Activated T-helper 1 cell treated with anti-CD3 and anti-CD28 coated beads, Interleukin-12 subunit alpha, Interleukin-12 subunit beta, Interleukin-2, Interleukin-4 antibody, amounts not matched to agents 30 ng/mL and 10 ng/mL and 1 ng/mL, durations not matched to agents 14 hours and 24 hours and 36 hours (primary cell): ENCODE measurements around the gene TNS3. TPM values are rescaled to one million over a fixed set of nuclear protein-coding genes. Genes with fewer than 3 reads are reported as not detected.

Experiments
- DNase-seq: peaks from one replicate; pipeline ENCODE4 v3.0.0; 2021; ENCODE audit warnings: low spot score
- H3K27ac Mint-ChIP-seq: one replicate; pipeline ENCODE4 v1.8.0; 2021; ENCODE audit warnings: mild to moderate bottlenecking, mixed read lengths
- H3K27me3 Mint-ChIP-seq: one replicate; pipeline ENCODE4 v1.8.0; 2022; ENCODE audit warnings: mild to moderate bottlenecking, moderate library complexity, mixed read lengths; ENCODE audit not compliant: insufficient read depth
- H3K36me3 Mint-ChIP-seq: one replicate; pipeline ENCODE4 v1.8.0; 2021; ENCODE audit warnings: low read depth, mixed read lengths
- H3K4me1 Mint-ChIP-seq: one replicate; pipeline ENCODE4 v1.8.0; 2021; ENCODE audit warnings: low read depth, mixed read lengths
- H3K4me3 Mint-ChIP-seq: one replicate; pipeline ENCODE4 v1.8.0; 2021; ENCODE audit warnings: mild to moderate bottlenecking, moderate library complexity, mixed read lengths
- H3K9me3 Mint-ChIP-seq: one replicate; pipeline ENCODE4 v1.8.0; 2021; ENCODE audit warnings: mixed read lengths
- intact Hi-C: fragments of 100-400 bp; cut with micrococcal nuclease; formaldehyde crosslinking; loops from one replicate; pipeline ENCODE4 v1.15.1; 2024
- total RNA-seq: library from RNA; stranded (reverse); gene quantifications from 2 replicates; pipeline ENCODE4 v1.2.3, GENCODE V29; 2022

TNS3 gene
- total RNA-seq, 1 donor from 2014 or later: 5.8 TPM

DNA sequence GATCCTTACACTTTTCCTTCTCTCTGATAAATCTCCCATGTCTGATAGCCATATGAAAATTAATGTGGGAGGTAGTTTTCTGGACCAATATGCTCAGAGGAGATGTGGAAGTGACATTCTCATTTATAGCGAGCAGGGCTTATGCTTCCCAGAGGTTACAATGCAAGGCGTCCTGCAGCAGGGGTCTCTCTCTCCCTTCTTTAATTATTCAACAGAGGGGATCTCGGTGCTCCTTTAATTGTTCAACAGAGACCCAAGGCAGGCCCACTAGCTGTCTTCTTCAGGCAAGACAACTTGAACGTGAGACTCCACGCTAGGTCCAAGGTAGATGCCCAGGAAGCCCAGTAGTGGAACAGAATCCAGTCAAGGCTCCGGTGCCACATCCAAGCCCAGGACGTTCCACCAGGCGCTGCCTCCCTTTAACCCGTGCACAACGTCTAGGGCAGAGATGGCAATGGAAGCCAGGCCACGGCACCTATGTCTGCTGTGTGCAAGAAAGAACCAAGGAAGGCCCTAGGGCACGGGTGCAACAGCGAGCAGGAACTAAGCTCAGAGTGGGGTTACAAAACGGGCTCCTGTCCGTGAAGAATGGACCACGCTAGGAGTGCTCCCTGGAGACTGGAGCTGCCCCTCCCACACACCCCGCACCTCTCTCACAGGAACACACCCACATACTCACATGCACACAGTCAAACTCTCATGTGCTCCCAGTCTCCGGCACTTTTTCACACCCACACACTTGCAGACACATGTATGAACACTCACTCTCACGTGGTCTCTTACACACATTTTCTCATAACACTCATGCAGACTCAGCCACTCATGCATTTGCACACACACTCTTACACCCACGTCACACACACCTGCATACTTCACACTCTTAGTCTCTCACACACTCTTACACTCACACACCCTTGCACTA lies 230.4 kb downstream of the TNS3 start:
- Mint-ChIP-seq H3K27me3 (no peaks in the 10 kb centered on the region), H3K36me3 (no peaks in the 10 kb centered on the region), H3K4me3 (no peak overlapping the region), H3K9me3 (no peaks in the 10 kb centered on the region), H3K27ac (no peak overlapping the region), H3K4me1 (no peaks in the 10 kb centered on the region)
- DNase-seq: no peak
- intact Hi-C loops: no loop called here

DNA sequence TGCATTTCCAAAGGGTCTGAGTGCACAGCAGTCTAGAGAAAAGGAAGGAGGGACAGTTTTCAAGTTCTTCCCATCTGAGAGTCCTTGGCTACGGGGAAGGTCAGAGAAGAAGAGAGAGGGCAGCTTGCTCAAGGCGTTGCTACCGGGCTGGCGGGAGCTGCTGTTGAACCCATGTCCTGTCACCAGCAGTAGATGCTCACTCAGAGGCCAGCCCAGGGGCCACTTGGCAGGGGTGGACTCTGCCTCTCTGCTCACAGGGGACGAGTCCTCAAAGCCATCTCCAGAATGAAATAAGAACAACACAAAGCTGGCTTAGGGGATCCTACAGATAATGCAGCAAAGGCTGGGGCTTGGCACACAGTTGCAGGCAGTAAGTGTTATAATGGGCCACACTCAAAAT lies 231.5 kb downstream of the TNS3 start:
- Mint-ChIP-seq H3K27me3 (no peaks in the 10 kb centered on the region), H3K27ac (no peak overlapping the region), H3K36me3 (no peaks in the 10 kb centered on the region), H3K4me1 (no peaks in the 10 kb centered on the region), H3K9me3 (no peaks in the 10 kb centered on the region), H3K4me3 (no peak overlapping the region)
- DNase-seq: no peak
- intact Hi-C loops: no loop called here

DNA sequence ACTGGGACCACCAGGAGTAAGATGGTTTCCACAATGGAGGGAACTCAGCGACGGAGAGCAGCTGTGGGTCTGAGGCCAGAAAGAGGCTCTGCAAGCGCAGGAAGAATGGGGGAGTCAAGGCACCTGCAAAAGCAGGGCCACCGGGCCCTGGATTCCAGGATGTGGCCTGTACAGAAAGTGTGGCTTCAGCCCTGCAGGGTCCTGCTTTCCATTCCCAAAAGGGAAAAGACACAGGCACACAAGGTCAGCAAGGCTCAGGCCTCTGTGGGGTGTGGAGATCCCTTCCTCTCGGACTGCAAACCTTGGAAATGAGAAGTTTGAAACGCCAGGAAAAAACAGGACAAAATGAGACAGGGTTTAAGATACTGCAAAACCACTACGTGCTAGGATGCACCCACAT lies 232.5 kb downstream of the TNS3 start:
- DNase-seq: no peak
- intact Hi-C loops: no loop called here
- Mint-ChIP-seq H3K27me3 (no peaks in the 10 kb centered on the region), H3K36me3 (no peaks in the 10 kb centered on the region), H3K27ac (no peak overlapping the region), H3K9me3 (no peaks in the 10 kb centered on the region), H3K4me3 (no peak overlapping the region), H3K4me1 (no peaks in the 10 kb centered on the region)

DNA sequence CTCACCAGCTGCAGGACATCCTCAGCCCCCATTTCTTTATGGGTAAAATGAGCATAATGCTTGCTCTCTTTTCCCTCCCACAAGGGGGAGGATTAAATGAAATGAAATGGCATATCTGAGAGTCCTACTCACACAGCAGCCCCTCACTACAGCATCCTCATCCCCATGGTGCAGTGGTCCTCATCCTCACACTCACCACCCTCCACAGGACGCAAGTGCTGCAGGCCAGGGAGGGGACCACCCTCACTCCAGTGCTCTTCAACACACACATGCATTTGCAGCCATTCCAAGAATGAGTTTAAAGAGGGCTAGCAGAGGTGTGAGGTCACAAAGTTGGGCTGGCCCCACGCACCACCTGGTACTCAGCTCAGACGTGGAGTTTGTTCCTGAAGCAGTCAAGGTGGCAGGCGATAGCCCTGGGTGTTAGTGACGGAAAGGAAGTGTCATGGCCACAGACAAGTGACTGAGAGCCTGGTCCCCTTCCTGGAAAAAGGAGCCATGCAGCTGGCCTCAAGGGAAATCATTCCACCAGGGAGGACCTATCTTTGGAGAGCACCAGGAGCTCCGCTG lies 234.0 kb downstream of the TNS3 start:
- Mint-ChIP-seq H3K4me1 (no peaks in the 10 kb centered on the region), H3K9me3 (no peaks in the 10 kb centered on the region)

DNA sequence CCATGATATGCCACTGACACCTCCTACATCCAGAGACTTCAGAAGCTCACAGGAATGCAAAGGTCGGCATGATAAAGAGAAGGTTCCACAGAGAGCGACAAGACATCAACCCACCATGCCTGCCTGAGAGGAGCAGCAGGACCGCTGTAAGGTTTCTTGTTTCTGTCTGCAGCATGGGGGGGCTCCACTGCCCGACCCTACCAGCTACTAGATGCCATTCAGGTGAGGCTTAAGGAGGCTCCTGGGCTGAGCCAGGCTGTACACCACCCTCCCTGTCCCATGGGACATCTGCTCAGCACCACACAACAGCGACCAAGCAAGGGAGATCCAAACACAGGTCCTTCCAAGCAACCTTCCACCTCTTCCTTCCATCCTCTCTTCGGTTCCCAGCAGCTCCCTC lies 234.6 kb downstream of the TNS3 start:
- H3K4me3 Mint-ChIP-seq: no peak overlapping the region
- intact Hi-C loops: no loop called here
- no peaks in the 10 kb centered on the region for H3K36me3 Mint-ChIP-seq

More for the DNA sequence above, 234.0 kb downstream of the TNS3 start:
- H3K4me3 Mint-ChIP-seq: no peak overlapping the region
- intact Hi-C loops: no loop called here
- no peaks in the 10 kb centered on the region for H3K27me3 Mint-ChIP-seq
- no peak overlapping the region for H3K27ac Mint-ChIP-seq
- H3K36me3 Mint-ChIP-seq: no peaks in the 10 kb centered on the region
- DNase-seq: no peak

DNA sequence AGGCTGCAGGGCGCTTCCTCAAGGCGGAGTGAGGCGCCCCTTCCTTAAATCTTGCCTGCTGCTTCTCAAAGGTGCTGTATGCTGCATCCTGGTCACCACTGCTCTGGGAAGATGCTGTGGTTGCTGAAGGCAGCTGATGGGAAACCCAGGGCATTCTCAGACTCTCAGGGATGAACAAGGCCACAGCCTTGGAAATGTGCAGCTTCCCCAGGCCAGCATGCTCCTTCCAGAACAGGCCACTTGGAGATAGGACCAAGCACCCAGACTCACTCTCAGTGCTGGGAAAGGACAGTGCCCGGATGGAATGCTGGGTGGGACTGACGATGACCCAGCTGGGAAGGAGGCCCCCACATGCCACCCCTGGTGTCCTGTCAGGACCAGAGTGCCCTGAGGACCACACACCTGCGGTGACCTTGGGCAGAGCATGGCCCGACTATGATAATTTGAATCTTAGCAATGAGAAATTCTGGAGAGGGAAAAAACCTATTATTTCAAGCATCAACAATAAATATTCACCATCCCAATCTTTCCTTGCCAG lies 235.5 kb downstream of the TNS3 start:
- no peaks in the 10 kb centered on the region for H3K36me3 Mint-ChIP-seq
- DNase-seq: no peak
- no peaks in the 10 kb centered on the region for H3K27me3 Mint-ChIP-seq
- intact Hi-C loops: no loop called here
- no peak overlapping the region for H3K27ac Mint-ChIP-seq
- H3K4me3 Mint-ChIP-seq: no peak overlapping the region
- no peaks in the 10 kb centered on the region for H3K9me3 Mint-ChIP-seq
- no peaks in the 10 kb centered on the region for H3K4me1 Mint-ChIP-seq

More for the DNA sequence above, 234.6 kb downstream of the TNS3 start:
- Mint-ChIP-seq H3K9me3 (no peaks in the 10 kb centered on the region), H3K27me3 (no peaks in the 10 kb centered on the region), H3K4me1 (no peaks in the 10 kb centered on the region), H3K27ac (no peak overlapping the region)
- no peak for DNase-seq

DNA sequence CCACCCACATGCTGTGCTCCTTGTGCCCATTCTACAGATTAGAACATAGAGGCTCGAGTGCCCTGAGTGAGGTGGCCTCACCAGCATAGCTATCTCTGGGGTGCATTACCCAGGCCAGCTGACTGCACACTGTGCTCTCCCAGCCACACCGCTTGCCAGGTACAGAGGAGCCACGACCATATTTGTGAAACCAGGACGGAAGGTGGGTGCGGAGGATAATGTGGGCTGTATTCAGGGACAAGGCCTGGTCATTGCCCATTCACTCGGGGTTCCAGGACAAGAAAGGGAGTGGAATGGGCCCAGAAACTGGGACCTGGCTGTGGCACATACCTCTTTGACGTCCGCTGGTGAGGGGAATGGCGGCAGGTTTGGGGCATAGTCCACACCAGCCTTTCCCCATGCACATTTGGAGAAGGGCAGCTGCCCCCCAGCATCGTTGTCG lies 236.0 kb downstream of the TNS3 start:
- Mint-ChIP-seq H3K27me3 (no peaks in the 10 kb centered on the region), H3K4me3 (no peak overlapping the region), H3K36me3 (no peaks in the 10 kb centered on the region), H3K27ac (no peak overlapping the region), H3K4me1 (no peaks in the 10 kb centered on the region), H3K9me3 (no peaks in the 10 kb centered on the region)
- intact Hi-C loops: no loop called here
- no peak for DNase-seq

DNA sequence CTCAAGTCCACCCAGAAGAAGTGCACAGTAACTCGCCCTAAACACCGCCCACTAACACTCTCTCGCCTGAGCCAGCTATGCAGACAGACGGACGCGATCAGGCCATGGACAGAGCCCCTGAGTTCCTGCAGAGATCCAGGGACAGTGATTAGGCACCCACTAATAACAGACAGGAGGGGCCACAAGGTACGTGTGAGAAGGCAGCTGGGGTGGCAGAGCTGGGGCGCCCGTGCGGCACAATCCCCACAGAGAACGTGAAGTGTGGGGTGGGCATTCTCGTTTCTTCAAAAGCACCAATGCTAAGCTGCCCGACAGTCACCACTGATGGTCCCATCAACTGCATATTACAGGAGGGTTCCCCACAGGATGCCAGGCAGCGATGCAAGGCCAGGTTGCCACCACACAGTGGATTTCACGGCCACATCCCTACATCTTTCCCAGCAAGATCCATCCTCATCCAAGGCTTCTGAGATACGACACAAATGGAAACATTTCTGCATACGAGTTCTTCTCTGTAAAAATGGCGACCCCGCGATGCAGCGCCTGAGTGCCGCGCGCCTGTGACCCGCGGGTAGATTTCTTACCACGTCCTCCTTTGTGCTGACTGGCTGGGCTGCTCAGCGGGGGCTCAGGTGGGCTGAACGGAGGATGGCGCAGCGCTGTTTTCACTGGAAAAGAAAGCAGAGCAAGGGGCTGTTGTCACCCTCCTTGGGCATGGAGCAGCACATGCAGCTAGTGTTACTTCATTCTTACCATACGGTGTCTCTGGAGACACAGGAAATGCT lies 237.5 kb downstream of the TNS3 start:
- H3K4me3 Mint-ChIP-seq: no peak overlapping the region
- intact Hi-C loops: no loop called here
- no peak for DNase-seq
- H3K36me3 Mint-ChIP-seq: no peaks in the 10 kb centered on the region
- H3K4me1 Mint-ChIP-seq: no peaks in the 10 kb centered on the region
- H3K27ac Mint-ChIP-seq: no peak overlapping the region
- no peaks in the 10 kb centered on the region for H3K27me3 Mint-ChIP-seq
- no peaks in the 10 kb centered on the region for H3K9me3 Mint-ChIP-seq

DNA sequence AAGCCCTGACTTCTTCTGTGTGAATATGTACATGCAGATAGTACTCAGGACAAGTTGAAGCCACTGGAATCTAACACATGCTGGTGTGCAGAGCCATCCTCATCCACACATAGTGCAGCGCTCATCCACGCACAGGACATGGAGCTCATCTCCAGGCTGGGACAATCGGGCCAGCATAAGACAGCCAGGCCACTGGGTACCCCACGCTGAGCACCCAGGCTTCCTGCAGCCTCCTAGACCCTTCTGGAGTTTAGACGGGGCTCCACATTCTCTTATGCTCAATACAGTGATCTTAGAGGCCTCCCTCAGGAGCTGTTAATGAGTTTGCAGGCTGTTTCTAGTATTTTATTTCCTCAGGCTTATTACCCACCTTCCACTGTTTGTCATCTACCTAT lies 238.9 kb downstream of the TNS3 start:
- no peaks in the 10 kb centered on the region for H3K27me3 Mint-ChIP-seq
- no peaks in the 10 kb centered on the region for H3K36me3 Mint-ChIP-seq
- no peak overlapping the region for H3K27ac Mint-ChIP-seq
- no peaks in the 10 kb centered on the region for H3K9me3 Mint-ChIP-seq
- DNase-seq: no peak
- H3K4me3 Mint-ChIP-seq: no peak overlapping the region
- H3K4me1 Mint-ChIP-seq: no peaks in the 10 kb centered on the region
- intact Hi-C loops: no loop called here

DNA sequence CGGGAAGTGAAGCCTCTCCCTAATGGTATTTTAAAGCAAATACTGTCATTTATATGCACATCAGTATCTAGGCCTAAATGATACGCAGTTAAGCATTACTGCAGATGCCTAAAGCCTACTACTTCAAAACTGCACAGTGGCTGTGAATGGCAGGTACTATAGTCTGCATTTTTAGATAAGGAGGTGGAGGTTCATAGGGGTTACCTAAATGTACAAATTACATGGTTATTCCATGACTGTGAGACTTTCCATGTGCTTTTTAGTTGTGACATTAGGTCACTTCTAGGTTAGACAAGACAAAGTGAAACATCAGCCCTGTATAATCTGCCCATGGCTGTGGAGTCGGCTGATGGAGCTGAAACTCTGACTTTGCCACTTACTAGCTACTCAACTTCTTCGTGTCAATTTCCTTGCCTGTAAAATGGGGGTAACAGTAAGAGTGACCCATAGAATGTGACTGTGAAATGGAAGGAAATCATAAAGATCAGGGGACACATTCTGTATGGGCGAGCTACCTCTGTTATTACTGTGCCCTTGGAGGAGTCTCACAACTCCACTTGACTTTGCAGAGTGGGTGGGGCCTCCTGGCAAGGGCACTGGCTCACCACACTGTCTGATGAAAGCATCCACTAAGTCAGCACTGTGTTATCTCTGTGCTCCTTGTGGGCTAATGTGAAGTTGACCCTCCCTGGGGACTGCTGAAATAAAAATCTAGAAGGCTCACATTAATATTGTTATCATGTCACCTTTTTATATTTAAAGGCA lies 239.4 kb downstream of the TNS3 start:
- H3K4me3 Mint-ChIP-seq: no peak overlapping the region
- no peaks in the 10 kb centered on the region for H3K27me3 Mint-ChIP-seq
- no peaks in the 10 kb centered on the region for H3K4me1 Mint-ChIP-seq
- no peak for DNase-seq
- no peaks in the 10 kb centered on the region for H3K36me3 Mint-ChIP-seq
- H3K9me3 Mint-ChIP-seq: no peaks in the 10 kb centered on the region
- H3K27ac Mint-ChIP-seq: no peak overlapping the region
- intact Hi-C loops: no loop called here

DNA sequence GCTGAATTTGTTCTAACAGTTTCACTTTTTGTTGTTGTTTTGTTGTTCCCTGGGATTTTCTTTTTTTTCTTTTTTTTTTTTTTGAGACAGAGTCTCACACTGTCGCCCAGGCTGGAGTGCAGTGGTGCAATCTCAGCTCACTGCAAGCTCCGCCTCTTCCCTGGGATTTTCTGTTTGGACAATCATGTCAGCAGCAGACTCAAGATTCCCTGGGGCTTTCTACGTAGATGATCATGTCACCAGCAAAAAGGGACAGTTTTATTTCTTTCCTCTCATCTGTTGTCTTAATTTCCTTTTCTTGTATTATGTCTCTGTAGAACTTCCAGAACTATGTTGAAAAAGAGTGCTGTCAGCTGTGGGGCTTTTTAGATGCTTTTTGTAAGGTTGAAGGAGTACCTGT lies 241.4 kb downstream of the TNS3 start:
- no peak overlapping the region for H3K27ac Mint-ChIP-seq
- H3K9me3 Mint-ChIP-seq: no peaks in the 10 kb centered on the region
- intact Hi-C loops: no loop called here
- H3K36me3 Mint-ChIP-seq: no peaks in the 10 kb centered on the region
- H3K27me3 Mint-ChIP-seq: no peaks in the 10 kb centered on the region
- DNase-seq: no peak
- no peak overlapping the region for H3K4me3 Mint-ChIP-seq
- H3K4me1 Mint-ChIP-seq: no peaks in the 10 kb centered on the region

DNA sequence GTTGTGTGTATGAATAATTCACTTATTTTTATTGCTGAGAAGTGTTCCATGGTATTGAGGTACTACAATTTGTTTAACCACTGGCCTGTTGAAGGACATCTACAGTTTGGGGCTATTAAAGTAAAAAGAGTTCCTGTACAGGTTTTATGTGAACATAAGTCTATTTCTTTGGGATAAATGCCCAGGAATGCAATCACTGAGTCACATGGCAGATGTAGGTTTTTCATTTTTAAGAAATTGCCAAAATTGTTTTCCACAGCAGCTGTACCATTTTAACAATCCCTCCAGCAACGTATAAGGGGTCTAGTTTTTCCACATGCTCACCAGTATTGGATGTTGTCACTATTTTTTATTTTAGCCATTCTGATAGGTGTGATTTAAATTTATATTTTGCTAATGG lies 243.9 kb downstream of the TNS3 start:
- intact Hi-C loops: no loop called here
- DNase-seq: no peak
- Mint-ChIP-seq H3K4me3 (no peak overlapping the region), H3K9me3 (no peaks in the 10 kb centered on the region), H3K27me3 (no peaks in the 10 kb centered on the region), H3K4me1 (no peaks in the 10 kb centered on the region), H3K36me3 (no peaks in the 10 kb centered on the region), H3K27ac (no peak overlapping the region)
